Measurements from ENCODE around the gene ARHGAP32. TPM values are rescaled to one million over a fixed set of nuclear protein-coding genes. Genes with fewer than 3 reads are reported as not detected.

The ARHGAP32 gene
- total RNA-seq, 1 experiment from 2014 or later: 48.2 TPM

- peak; percentile 89 for DNase-seq (ENCODE audit: low spot score)
These were observed 74.4 kb downstream of the ARHGAP32 start for GRCh38 chr11:129117595-129118350.

- DNase-seq (ENCODE audit: low spot score): peak; percentile 53
These were observed 76.2 kb downstream of the ARHGAP32 start for GRCh38 chr11:129115652-129116586.

DNA sequence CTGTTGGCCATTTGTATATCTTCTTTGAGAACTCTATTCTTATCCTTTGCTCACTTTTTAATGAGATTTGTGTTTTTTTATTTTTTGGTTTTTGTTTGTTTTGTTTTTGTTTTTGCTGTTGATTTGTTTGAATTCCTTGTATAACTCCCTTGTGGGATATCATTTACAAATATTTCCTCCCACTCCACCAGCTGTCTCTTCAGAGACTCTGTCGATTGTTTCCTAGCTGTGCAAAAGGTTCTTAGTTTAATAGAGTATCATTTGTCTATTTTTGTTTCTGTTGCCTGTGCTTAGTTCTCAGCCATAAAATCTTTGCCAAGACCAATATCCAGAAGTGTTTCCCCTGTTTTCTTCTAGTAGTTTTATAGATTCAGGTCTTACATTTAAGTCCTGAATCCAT lies 82.4 kb downstream of the ARHGAP32 start:
- no peak for DNase-seq (ENCODE audit: low spot score)

- DNase-seq (ENCODE audit: low spot score): no peak
These were observed 85.3 kb downstream of the ARHGAP32 start for GRCh38 chr11:129106788-129107187.

- DNase-seq (ENCODE audit: low spot score): no peak
These were observed 89.4 kb downstream of the ARHGAP32 start for GRCh38 chr11:129102756-129103155.

GRCh38 chr11:129102225-129102624 lies 89.9 kb downstream of the ARHGAP32 start:
- DNase-seq (ENCODE audit: low spot score): no peak

GRCh38 chr11:129093283-129093682 lies 98.8 kb downstream of the ARHGAP32 start:
- no peak for DNase-seq (ENCODE audit: low spot score)

GRCh38 chr11:129090056-129090455 lies 102.1 kb downstream of the ARHGAP32 start:
- no peak for DNase-seq (ENCODE audit: low spot score)

GRCh38 chr11:129089279-129089678 lies 102.8 kb downstream of the ARHGAP32 start:
- no peak for DNase-seq (ENCODE audit: low spot score)

- DNase-seq (ENCODE audit: low spot score): no peak
These were observed 105.1 kb downstream of the ARHGAP32 start for GRCh38 chr11:129086976-129087375.

GRCh38 chr11:129077191-129077590 lies 114.9 kb downstream of the ARHGAP32 start:
- DNase-seq (ENCODE audit: low spot score): no peak

- DNase-seq (ENCODE audit: low spot score): no peak
These were observed 116.4 kb downstream of the ARHGAP32 start for GRCh38 chr11:129075757-129076156.

GRCh38 chr11:129067454-129067853 lies 124.7 kb downstream of the ARHGAP32 start:
- no peak for DNase-seq (ENCODE audit: low spot score)

DNA sequence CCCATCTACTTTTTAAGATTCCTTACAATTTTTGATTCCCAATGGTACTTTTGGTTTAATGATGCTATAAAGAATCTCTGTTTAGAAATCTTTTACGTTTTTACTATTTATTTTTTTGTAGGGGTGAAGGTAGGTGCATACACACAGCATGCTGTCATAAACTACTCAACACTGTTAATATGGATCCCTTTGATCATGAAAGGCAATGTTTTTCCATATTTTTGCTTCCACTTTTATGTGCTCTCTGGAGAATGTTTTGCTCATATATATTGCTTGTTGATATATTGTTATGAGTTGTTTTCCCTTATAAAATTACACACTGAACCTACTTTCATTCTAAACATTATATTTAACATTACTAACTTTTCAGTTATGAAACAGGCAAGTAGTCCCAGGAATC lies 125.9 kb downstream of the ARHGAP32 start:
- no peak for DNase-seq (ENCODE audit: low spot score)

DNA sequence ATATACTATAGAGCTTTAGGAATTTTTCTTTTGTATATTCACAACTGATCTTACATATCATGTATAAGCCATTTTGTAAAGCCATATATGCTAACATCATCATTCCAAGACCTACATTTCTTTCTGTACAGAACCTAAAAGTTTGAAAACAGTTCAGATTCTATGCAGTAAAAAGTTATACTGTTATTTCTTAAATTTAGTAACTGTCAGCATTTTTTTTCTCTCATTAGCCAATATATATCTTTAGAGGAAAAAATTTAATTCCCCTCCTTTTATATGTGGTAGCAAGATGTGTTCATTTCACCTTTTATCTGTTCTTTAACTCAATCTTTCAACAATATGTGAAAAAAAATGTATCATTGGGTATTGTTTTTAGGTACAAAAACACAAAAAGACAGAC lies 129.0 kb downstream of the ARHGAP32 start:
- DNase-seq (ENCODE audit: low spot score): no peak

- DNase-seq (ENCODE audit: low spot score): peak; percentile 91
These were observed 130.5 kb downstream of the ARHGAP32 start for GRCh38 chr11:129061492-129062230.

GRCh38 chr11:129056916-129057315 lies 135.2 kb downstream of the ARHGAP32 start:
- DNase-seq (ENCODE audit: low spot score): no peak

- no peak for DNase-seq (ENCODE audit: low spot score)
These were observed 136.9 kb downstream of the ARHGAP32 start for GRCh38 chr11:129055196-129055595.

DNA sequence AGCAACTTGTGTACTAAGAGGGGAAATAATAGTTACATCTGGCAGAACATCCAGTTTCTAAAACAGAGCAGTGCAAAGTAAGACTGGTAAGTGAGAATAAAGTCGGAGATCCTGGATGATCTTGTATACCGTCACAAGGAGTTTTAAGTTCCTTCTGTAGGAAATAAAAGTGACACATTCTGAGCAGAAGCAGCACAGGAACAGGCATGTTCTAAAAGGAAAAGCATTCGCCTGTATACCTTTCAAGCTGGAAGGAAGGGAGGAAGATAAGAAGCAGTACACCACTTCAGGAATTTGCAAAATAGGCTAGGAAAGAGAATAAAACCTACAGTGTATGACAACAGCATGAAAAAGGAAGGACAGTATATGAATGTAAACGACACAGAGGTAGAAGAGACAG lies 143.2 kb downstream of the ARHGAP32 start:
- DNase-seq (ENCODE audit: low spot score): no peak

DNA sequence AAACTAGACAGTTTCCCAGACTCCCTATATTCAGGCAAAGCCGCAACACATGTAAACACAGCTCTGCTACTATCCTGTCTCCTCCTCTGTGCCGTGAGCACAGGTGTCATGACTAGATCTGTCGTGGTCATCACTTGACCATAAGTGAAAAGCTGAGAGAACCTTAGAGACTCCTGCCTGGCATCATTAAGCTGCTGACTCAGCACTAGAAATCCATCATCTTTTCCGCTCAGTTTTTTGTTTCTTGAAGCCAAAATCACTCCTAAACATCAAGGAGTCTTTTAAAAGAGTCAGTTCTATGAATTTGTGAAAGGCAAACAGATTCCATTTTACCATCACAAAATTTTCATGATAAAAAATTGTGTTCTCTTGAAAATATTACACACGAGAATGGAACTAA lies 147.0 kb downstream of the ARHGAP32 start:
- DNase-seq (ENCODE audit: low spot score): no peak

DNA sequence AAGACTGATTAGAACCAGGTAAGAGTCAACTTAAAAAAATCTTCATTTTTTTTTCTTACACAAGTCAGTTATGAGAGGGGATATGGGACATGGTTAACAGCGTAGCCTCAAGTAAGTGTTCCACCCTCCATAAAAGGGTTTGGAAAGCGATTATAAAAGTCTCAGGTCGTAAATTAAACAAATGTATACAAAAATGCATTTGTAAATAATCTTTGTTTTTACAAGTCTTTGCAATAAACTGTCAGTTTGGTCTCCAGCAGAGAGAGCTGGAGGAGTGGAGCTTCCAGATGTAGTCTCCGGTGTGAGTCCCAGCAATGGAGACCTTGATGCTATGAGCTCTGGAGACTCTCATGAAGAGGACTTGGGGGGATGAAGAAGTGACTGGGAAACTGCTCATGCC lies 149.6 kb downstream of the ARHGAP32 start:
- no peak for DNase-seq (ENCODE audit: low spot score)

GRCh38 chr11:129041611-129042018 lies 150.5 kb downstream of the ARHGAP32 start:
- no peak for DNase-seq (ENCODE audit: low spot score)

Measured in HT-29 (cell line).